ENCODE measurements around the gene PTPN21.

DNA sequence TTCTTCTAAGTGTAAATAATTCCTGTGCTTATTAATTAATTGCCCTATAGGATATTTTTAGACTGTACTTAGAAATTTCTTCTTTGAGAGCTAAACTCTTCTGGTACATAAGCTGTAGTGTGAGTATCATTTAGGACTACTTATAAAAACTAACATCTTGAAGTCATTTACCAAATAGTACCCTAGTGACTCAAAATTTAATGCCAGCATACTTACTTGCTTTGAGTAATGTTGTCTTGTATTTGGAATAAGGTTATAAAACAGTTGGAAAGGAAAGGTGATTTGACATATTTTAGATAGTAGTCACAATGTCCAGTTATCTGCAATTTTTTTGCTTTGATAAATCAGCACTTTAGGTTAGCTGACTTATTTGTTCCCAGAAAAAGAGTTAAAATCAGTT is 130.2 kb downstream of the PTPN21 start:
- no peak for TF ChIP-seq EZH2 (IDR thresholded peaks at IDR 0.05; ENCODE audit: insufficient read depth, low read length)
- TF ChIP-seq, protein P1, sequence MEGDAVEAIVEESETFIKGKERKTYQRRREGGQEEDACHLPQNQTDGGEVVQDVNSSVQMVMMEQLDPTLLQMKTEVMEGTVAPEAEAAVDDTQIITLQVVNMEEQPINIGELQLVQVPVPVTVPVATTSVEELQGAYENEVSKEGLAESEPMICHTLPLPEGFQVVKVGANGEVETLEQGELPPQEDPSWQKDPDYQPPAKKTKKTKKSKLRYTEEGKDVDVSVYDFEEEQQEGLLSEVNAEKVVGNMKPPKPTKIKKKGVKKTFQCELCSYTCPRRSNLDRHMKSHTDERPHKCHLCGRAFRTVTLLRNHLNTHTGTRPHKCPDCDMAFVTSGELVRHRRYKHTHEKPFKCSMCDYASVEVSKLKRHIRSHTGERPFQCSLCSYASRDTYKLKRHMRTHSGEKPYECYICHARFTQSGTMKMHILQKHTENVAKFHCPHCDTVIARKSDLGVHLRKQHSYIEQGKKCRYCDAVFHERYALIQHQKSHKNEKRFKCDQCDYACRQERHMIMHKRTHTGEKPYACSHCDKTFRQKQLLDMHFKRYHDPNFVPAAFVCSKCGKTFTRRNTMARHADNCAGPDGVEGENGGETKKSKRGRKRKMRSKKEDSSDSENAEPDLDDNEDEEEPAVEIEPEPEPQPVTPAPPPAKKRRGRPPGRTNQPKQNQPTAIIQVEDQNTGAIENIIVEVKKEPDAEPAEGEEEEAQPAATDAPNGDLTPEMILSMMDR (IDR thresholded peaks at IDR 0.05; ENCODE audit: insufficient read depth, low read depth, low read length): no peak
